ENCODE measurements around the gene TINAG.
A peak's percentile ranks its signal among the peaks of the same experiment; 100 is the strongest.

TINAG gene, protein sequence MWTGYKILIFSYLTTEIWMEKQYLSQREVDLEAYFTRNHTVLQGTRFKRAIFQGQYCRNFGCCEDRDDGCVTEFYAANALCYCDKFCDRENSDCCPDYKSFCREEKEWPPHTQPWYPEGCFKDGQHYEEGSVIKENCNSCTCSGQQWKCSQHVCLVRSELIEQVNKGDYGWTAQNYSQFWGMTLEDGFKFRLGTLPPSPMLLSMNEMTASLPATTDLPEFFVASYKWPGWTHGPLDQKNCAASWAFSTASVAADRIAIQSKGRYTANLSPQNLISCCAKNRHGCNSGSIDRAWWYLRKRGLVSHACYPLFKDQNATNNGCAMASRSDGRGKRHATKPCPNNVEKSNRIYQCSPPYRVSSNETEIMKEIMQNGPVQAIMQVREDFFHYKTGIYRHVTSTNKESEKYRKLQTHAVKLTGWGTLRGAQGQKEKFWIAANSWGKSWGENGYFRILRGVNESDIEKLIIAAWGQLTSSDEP

GRCh38 chr6:54308289-54308985, at the start of gene TINAG:
TINAG (plus strand) TSS chr6:54308441; CDS start chr6:54308551, 110 bp downstream.
- peak within 1 kb of the TSS; percentile 95; the same call in 1 of the 2 replicates for H3K4me3 ChIP-seq (ENCODE audit: low read length)
- no peak for TF ChIP-seq ZNF274 (IDR thresholded peaks at IDR 0.05; ENCODE audit: low read depth, low read length)

DNA sequence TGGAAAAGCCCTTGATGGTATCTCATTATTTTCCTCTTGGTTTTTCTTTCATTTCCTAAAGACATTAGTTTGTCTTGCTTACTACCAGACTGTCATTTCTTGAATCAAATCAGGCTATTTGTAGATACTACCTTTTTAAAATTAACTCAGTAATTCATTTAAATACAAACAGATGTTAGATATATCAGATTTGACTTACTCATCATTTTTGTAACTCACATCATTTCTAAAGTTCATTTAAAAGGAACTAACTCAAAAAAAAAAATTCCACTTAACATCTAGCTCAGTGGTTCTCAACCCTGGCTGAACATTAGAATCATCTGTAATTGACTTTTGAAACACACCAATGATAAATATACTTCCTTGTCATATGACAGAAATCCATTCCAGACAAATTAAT, 48.2 kb upstream of the TINAG start:
- H3K4me3 ChIP-seq (ENCODE audit: low read length): no peak overlapping the region
- no peak for TF ChIP-seq ZNF274 (IDR thresholded peaks at IDR 0.05; ENCODE audit: low read depth, low read length)

DNA sequence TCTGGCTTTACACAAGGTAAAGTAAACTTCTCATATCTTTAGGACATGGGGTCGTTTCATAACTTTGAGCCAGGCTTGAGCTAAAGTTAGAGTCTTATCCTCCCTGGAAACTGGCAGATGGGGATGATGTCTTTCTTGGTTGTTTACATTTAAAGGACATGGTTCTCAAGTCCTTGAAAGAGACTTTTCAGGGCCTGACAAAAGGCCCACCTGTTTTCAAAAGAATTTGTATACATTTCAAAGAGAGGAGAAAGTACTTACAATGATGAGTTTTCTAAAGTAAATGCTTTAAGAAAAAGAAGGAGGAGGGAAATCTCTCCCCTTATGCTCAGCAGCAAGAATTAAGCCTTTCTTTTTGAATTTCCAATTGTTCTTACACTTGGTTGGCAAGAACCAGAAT, 45.7 kb upstream of the TINAG start:
- no peak overlapping the region for H3K4me3 ChIP-seq (ENCODE audit: low read length)
- TF ChIP-seq ZNF274 (IDR thresholded peaks at IDR 0.05; ENCODE audit: low read depth, low read length): no peak

DNA sequence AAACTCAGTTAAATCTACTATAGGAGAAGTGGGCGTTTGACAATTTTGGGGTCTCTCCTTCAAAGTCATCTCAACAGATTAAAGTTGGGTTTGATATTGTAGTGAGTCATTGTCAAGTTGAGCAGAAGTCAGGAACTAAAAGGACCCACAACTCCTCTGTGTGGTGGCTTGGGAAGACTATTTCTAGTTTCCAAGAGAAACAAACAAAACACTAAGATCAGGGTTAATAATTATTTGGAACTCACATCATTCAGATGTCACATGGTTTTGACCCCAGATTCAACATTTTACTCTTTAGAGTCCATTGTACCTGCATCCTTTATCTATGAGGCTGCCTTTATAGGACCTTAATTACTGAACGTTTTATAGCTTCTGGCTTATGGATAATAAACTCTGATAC, 45.3 kb upstream of the TINAG start:
- no peak for TF ChIP-seq ZNF274 (IDR thresholded peaks at IDR 0.05; ENCODE audit: low read depth, low read length)
- H3K4me3 ChIP-seq (ENCODE audit: low read length): no peak overlapping the region

- TF ChIP-seq ZNF274 (IDR thresholded peaks at IDR 0.05; ENCODE audit: low read depth, low read length): no peak
- H3K4me3 ChIP-seq (ENCODE audit: low read length): no peak overlapping the region
These were observed 43.5 kb upstream of the TINAG start for GRCh38 chr6:54264581-54265272.

GRCh38 chr6:54266400-54266923, 41.8 kb upstream of the TINAG start:
- no peak overlapping the region for H3K4me3 ChIP-seq (ENCODE audit: low read length)
- no peak for TF ChIP-seq ZNF274 (IDR thresholded peaks at IDR 0.05; ENCODE audit: low read depth, low read length)

DNA sequence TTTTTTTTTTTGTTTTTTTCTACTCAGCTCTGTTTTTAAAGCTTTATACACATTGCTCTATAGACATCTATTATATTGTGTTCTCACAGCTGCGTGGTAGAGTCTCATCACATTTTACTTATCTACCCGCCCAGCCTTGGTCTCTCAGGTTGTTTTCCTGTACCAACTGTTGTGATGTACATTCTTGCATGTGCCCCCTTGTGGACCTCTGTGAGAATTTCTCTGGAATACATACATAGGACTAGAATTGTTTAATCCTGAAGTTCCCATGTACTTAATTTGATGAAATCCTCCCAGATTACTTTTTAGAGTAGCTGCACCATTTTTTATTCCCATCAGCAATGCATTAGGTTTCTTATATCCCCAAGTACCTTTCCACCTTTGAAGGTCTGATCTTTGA, 40.4 kb upstream of the TINAG start:
- TF ChIP-seq ZNF274 (IDR thresholded peaks at IDR 0.05; ENCODE audit: low read depth, low read length): no peak
- H3K4me3 ChIP-seq (ENCODE audit: low read length): no peak overlapping the region

- no peak for TF ChIP-seq ZNF274 (IDR thresholded peaks at IDR 0.05; ENCODE audit: low read depth, low read length)
- H3K4me3 ChIP-seq (ENCODE audit: low read length): no peak overlapping the region
These were observed 34.9 kb upstream of the TINAG start for GRCh38 chr6:54273214-54273820.

DNA sequence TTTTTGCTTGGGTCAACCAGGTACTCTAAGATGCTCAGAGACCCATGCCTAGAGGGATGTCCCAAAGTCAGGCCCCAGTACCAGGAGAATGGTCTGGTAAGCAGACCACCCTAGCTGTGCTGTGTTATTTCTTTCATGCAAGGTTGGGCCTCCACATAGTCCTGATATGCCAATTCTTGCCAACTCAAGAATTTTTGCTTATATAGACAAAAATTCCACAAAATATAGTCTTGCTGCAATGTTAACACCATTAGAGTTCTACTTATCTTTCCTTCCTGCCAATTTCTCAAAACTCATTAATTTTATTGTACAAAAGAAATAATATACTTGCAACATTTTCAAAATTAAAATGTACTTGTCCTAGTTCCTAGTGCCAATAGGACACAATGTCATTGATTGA, 33.9 kb upstream of the TINAG start:
- no peak for TF ChIP-seq ZNF274 (IDR thresholded peaks at IDR 0.05; ENCODE audit: low read depth, low read length)
- H3K4me3 ChIP-seq (ENCODE audit: low read length): no peak overlapping the region

DNA sequence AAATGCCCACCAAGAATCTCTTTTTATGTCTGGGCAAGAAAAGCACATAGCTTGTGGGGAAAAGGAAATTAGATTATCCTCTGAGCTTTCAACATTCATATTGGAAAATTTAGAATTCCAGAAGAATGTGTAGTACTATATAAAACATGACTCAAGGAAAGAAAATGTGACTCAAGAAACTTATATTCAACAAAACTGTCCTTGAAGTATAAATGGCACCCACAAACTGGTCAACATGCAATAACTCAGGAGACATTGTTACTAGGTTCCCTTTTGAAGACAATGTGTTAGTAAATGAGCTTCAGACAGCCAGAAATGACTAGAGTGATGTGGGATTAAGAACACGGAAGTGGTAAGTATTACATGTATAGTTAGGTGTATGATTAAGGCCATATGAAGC, 26.1 kb upstream of the TINAG start:
- no peak for TF ChIP-seq ZNF274 (IDR thresholded peaks at IDR 0.05; ENCODE audit: low read depth, low read length)
- H3K4me3 ChIP-seq (ENCODE audit: low read length): no peak overlapping the region

- TF ChIP-seq ZNF274 (IDR thresholded peaks at IDR 0.05; ENCODE audit: low read depth, low read length): no peak
- H3K4me3 ChIP-seq (ENCODE audit: low read length): no peak overlapping the region
These were observed 23.9 kb upstream of the TINAG start for GRCh38 chr6:54284161-54284860.

DNA sequence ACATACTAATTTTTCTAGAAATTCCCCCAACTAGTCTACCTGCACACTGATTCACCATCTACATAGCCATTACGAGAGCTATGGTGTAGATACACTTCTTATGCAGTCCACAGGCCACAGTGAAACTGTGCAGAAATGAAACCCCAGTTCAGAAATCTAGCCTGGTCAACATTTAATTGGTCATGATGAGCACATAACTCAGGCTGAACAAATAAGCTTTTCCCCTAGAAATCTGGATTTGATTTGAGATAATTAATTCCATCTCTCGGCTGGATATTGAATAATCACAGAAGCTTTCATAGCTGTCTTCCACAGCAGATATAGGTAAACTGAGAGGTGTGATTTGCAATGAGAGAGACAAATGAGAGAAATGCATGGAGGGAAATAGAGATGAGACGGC, 22.6 kb upstream of the TINAG start:
- no peak overlapping the region for H3K4me3 ChIP-seq (ENCODE audit: low read length)
- no peak for TF ChIP-seq ZNF274 (IDR thresholded peaks at IDR 0.05; ENCODE audit: low read depth, low read length)

GRCh38 chr6:54286141-54286540, 22.1 kb upstream of the TINAG start:
- H3K4me3 ChIP-seq (ENCODE audit: low read length): no peak overlapping the region
- TF ChIP-seq ZNF274 (IDR thresholded peaks at IDR 0.05; ENCODE audit: low read depth, low read length): no peak

All from GM08714 (cell line).